Activated CD4-positive, alpha-beta T cell treated with anti-CD3 and anti-CD28 coated beads, Interleukin-2, amount 10 ng/mL, durations not matched to agents 7 days and 5 days (primary cell): ENCODE data around the gene SPPL3. TPM values are rescaled to one million over a fixed set of nuclear protein-coding genes. Genes with fewer than 3 reads are reported as not detected.

Experiments
- CTCF ChIA-PET: fragments of 350-600 bp; sonication (Branson Sonifier 250); formaldehyde crosslinking; loops from one replicate; lab custom pipeline; 2021; ENCODE audit warnings: antibody characterized with exemption; lab: Charles Lee
- POLR2A ChIA-PET: fragments of 350-600 bp; sonication (Branson Sonifier 250); formaldehyde crosslinking; loops from one replicate; lab custom pipeline; 2021; ENCODE audit warnings: antibody characterized with exemption; lab: Charles Lee
- DNase-seq: peaks from one replicate; pipeline ENCODE4 v3.0.0-alpha.2; 2020
- H3K27ac Mint-ChIP-seq: one replicate; pipeline ENCODE4 v1.8.0; 2021; ENCODE audit warnings: mild to moderate bottlenecking, moderate library complexity, mixed read lengths
- H3K27me3 Mint-ChIP-seq: one replicate; pipeline ENCODE4 v1.8.0; 2021; ENCODE audit warnings: mixed read lengths
- H3K36me3 Mint-ChIP-seq: one replicate; pipeline ENCODE4 v1.8.0; 2021; ENCODE audit warnings: low read depth, mixed read lengths
- H3K4me1 Mint-ChIP-seq: one replicate; pipeline ENCODE4 v1.8.0; 2021; ENCODE audit warnings: mixed read lengths
- H3K4me3 Mint-ChIP-seq: one replicate; pipeline ENCODE4 v1.8.0; 2021; ENCODE audit warnings: mild to moderate bottlenecking, moderate library complexity, mixed read lengths
- H3K9me3 Mint-ChIP-seq: one replicate; pipeline ENCODE4 v1.8.0; 2021; ENCODE audit warnings: mixed read lengths
- total RNA-seq, 2 experiments: library from RNA; stranded (reverse); gene quantifications; one replicate each; pipeline ENCODE4 v1.2.3, GENCODE V29; 2021

The SPPL3 gene
- total RNA-seq, 2 experiments from 2014 or later: 31.9 to 43.0 TPM

- ChIA-PET CTCF (interaction anchor here (0.6 kb wide), 1 partner anchor 381 kb away, joined by 4 read pairs; no protein-coding TSS in a partner anchor), POLR2A (interaction anchor here (0.6 kb wide), 1 partner anchor 492 kb away, joined by 4 read pairs; no protein-coding TSS in a partner anchor)
- Mint-ChIP-seq H3K4me3 (no peak overlapping the region), H3K27ac (no peak overlapping the region), H3K9me3 (no peaks in the 10 kb centered on the region), H3K4me1 (no peaks in the 10 kb centered on the region), H3K36me3 (no peaks in the 10 kb centered on the region), H3K27me3 (peaks cover 4% of the 10 kb centered on the region)
- no peak for DNase-seq
Measured at GRCh38 chr12:120936197-120936596, 32.0 kb upstream of the SPPL3 start.

- CTCF ChIA-PET: interaction anchor here (0.6 kb wide), 1 partner anchor 732 kb away, joined by 5 read pairs; no protein-coding TSS in a partner anchor
- H3K36me3 Mint-ChIP-seq: no peaks in the 10 kb centered on the region
- POLR2A ChIA-PET: no interaction called here
- H3K4me3 Mint-ChIP-seq: no peak overlapping the region
- no peak for DNase-seq
- H3K4me1 Mint-ChIP-seq: no peaks in the 10 kb centered on the region
- H3K27ac Mint-ChIP-seq: no peak overlapping the region
- no peaks in the 10 kb centered on the region for H3K27me3 Mint-ChIP-seq
- no peaks in the 10 kb centered on the region for H3K9me3 Mint-ChIP-seq
Measured at GRCh38 chr12:120933786-120934185, 29.6 kb upstream of the SPPL3 start.

GRCh38 chr12:120932956-120933526 lies 28.9 kb upstream of the SPPL3 start:
- Mint-ChIP-seq H3K4me3 (no peak overlapping the region), H3K36me3 (no peaks in the 10 kb centered on the region), H3K27ac (no peak overlapping the region), H3K9me3 (no peaks in the 10 kb centered on the region), H3K27me3 (no peaks in the 10 kb centered on the region), H3K4me1 (no peaks in the 10 kb centered on the region)
- ChIA-PET CTCF (interaction anchor here (0.6 kb wide), 2 partner anchors 122 to 731 kb away, joined by 5 read pairs; no protein-coding TSS in a partner anchor), POLR2A (no interaction called here)
- no peak for DNase-seq

GRCh38 chr12:120932058-120932457 lies 27.9 kb upstream of the SPPL3 start:
- H3K36me3 Mint-ChIP-seq: no peaks in the 10 kb centered on the region

GRCh38 chr12:120930032-120930431 lies 25.9 kb upstream of the SPPL3 start:
- CTCF ChIA-PET: no interaction called here

More at GRCh38 chr12:120932058-120932457, 27.9 kb upstream of the SPPL3 start:
- ChIA-PET CTCF (no interaction called here), POLR2A (no interaction called here)
- H3K27me3 Mint-ChIP-seq: no peaks in the 10 kb centered on the region
- H3K9me3 Mint-ChIP-seq: no peaks in the 10 kb centered on the region
- no peak overlapping the region for H3K4me3 Mint-ChIP-seq
- H3K27ac Mint-ChIP-seq: no peak overlapping the region
- no peaks in the 10 kb centered on the region for H3K4me1 Mint-ChIP-seq
- DNase-seq: no peak

GRCh38 chr12:120928864-120929652 lies 24.9 kb upstream of the SPPL3 start:
- no peak for DNase-seq
- no peaks in the 10 kb centered on the region for H3K27me3 Mint-ChIP-seq
- ChIA-PET CTCF (interaction anchor here (1.0 kb wide), 1 partner anchor 16 kb away, joined by 3 read pairs; no protein-coding TSS in a partner anchor), POLR2A (no interaction called here)
- no peaks in the 10 kb centered on the region for H3K36me3 Mint-ChIP-seq
- no peaks in the 10 kb centered on the region for H3K4me1 Mint-ChIP-seq
- H3K9me3 Mint-ChIP-seq: no peaks in the 10 kb centered on the region
- H3K27ac Mint-ChIP-seq: no peak overlapping the region
- H3K4me3 Mint-ChIP-seq: no peak overlapping the region

More at GRCh38 chr12:120930032-120930431, 25.9 kb upstream of the SPPL3 start:
- POLR2A ChIA-PET: no interaction called here
- Mint-ChIP-seq H3K4me1 (no peaks in the 10 kb centered on the region), H3K27me3 (no peaks in the 10 kb centered on the region), H3K36me3 (no peaks in the 10 kb centered on the region), H3K4me3 (no peak overlapping the region), H3K9me3 (no peaks in the 10 kb centered on the region), H3K27ac (no peak overlapping the region)
- DNase-seq: no peak

- H3K27ac Mint-ChIP-seq: no peak overlapping the region
- H3K4me1 Mint-ChIP-seq: no peaks in the 10 kb centered on the region
- no peaks in the 10 kb centered on the region for H3K27me3 Mint-ChIP-seq
- POLR2A ChIA-PET: no interaction called here
- H3K36me3 Mint-ChIP-seq: no peaks in the 10 kb centered on the region
- no peak for DNase-seq
- CTCF ChIA-PET: interaction anchor here (0.6 to 2.3 kb wide), 5 partner anchors 13 to 46 kb away, joined by 3 to 7 read pairs (median 4); no protein-coding TSS in a partner anchor
- H3K4me3 Mint-ChIP-seq: no peak overlapping the region
- no peaks in the 10 kb centered on the region for H3K9me3 Mint-ChIP-seq
Measured at GRCh38 chr12:120925740-120926563, 21.8 kb upstream of the SPPL3 start.

GRCh38 chr12:120922279-120922678 lies 18.1 kb upstream of the SPPL3 start:
- POLR2A ChIA-PET: no interaction called here
- CTCF ChIA-PET: interaction anchor here (1.0 kb wide), 1 partner anchor 346 kb away, joined by 3 read pairs; no protein-coding TSS in a partner anchor
- peaks cover 3% of the 10 kb centered on the region for H3K9me3 Mint-ChIP-seq
- no peaks in the 10 kb centered on the region for H3K4me1 Mint-ChIP-seq
- no peak overlapping the region for H3K4me3 Mint-ChIP-seq
- no peak overlapping the region for H3K27ac Mint-ChIP-seq
- peaks cover 2% of the 10 kb centered on the region for H3K27me3 Mint-ChIP-seq
- H3K36me3 Mint-ChIP-seq: peaks cover 3% of the 10 kb centered on the region
- no peak for DNase-seq

GRCh38 chr12:120921637-120922036 lies 17.5 kb upstream of the SPPL3 start:
- ChIA-PET CTCF (no interaction called here), POLR2A (no interaction called here)
- Mint-ChIP-seq H3K27me3 (peaks cover 2% of the 10 kb centered on the region), H3K4me3 (no peak overlapping the region), H3K36me3 (peaks cover 7% of the 10 kb centered on the region), H3K27ac (no peak overlapping the region), H3K4me1 (no peaks in the 10 kb centered on the region), H3K9me3 (peaks cover 7% of the 10 kb centered on the region)
- DNase-seq: no peak

GRCh38 chr12:120920178-120920577 lies 16.0 kb upstream of the SPPL3 start:
- POLR2A ChIA-PET: no interaction called here
- CTCF ChIA-PET: interaction anchor here (0.6 kb wide), 1 partner anchor 15 kb away, joined by 5 read pairs; no protein-coding TSS in a partner anchor
- H3K4me1 Mint-ChIP-seq: no peaks in the 10 kb centered on the region
- peaks cover 9% of the 10 kb centered on the region for H3K9me3 Mint-ChIP-seq
- H3K27ac Mint-ChIP-seq: no peak overlapping the region
- H3K27me3 Mint-ChIP-seq: peaks cover 2% of the 10 kb centered on the region
- peaks cover 9% of the 10 kb centered on the region for H3K36me3 Mint-ChIP-seq
- no peak for DNase-seq
- H3K4me3 Mint-ChIP-seq: no peak overlapping the region

- no peaks in the 10 kb centered on the region for H3K4me1 Mint-ChIP-seq
- DNase-seq: no peak
- ChIA-PET CTCF (no interaction called here), POLR2A (no interaction called here)
- peaks cover 9% of the 10 kb centered on the region for H3K9me3 Mint-ChIP-seq
- no peak overlapping the region for H3K4me3 Mint-ChIP-seq
- H3K27ac Mint-ChIP-seq: no peak overlapping the region
- H3K27me3 Mint-ChIP-seq: peaks cover 2% of the 10 kb centered on the region
- H3K36me3 Mint-ChIP-seq: peaks cover 9% of the 10 kb centered on the region
Measured at GRCh38 chr12:120917748-120918147, 13.6 kb upstream of the SPPL3 start.

- H3K27me3 Mint-ChIP-seq: peaks cover 2% of the 10 kb centered on the region
- no peak for DNase-seq
- H3K36me3 Mint-ChIP-seq: peaks cover 9% of the 10 kb centered on the region
- H3K4me1 Mint-ChIP-seq: no peaks in the 10 kb centered on the region
- H3K4me3 Mint-ChIP-seq: no peak overlapping the region
- H3K9me3 Mint-ChIP-seq: peaks cover 9% of the 10 kb centered on the region
- CTCF ChIA-PET: no interaction called here
- POLR2A ChIA-PET: no interaction called here
- no peak overlapping the region for H3K27ac Mint-ChIP-seq
Measured at GRCh38 chr12:120916561-120916960, 12.4 kb upstream of the SPPL3 start.
